Bronchial epithelial cell (primary cell): ENCODE results near the gene CEACAM21. TPM values are rescaled to one million over a fixed set of nuclear protein-coding genes. Genes with fewer than 3 reads are reported as not detected.

Source experiments
- DNase-seq: peaks from one replicate; pipeline ENCODE4 v3.0.0-alpha.2; 2010; ENCODE audit warnings: low read depth
- FAIRE-seq: peaks from 2 replicates; lab custom pipeline; 2011; peaks lifted over from hg19 to GRCh38; lab: Jason Lieb, UNC
- H3K27me3 ChIP-seq: 2 replicates; pipeline ENCODE4 v1.5.1; 2011; ENCODE audit warnings: low read length; ENCODE audit not compliant: control insufficient read depth, insufficient read depth
- H3K36me3 ChIP-seq: 2 replicates; pipeline ENCODE4 v1.5.1; 2011; ENCODE audit warnings: low read length; ENCODE audit not compliant: control insufficient read depth, insufficient read depth
- H3K4me3 ChIP-seq: 2 replicates; pipeline ENCODE4 v1.5.1; 2011; ENCODE audit warnings: mild to moderate bottlenecking, low read depth, low read length, control low read depth
- CTCF ChIP-seq: IDR thresholded peaks from 2 replicates; pipeline ENCODE4 v1.5.1; 2011; ENCODE audit warnings: mild to moderate bottlenecking, moderate library complexity, low read length, control low read depth, inconsistent platforms; ENCODE audit not compliant: insufficient read depth, severe bottlenecking
- total RNA-seq: library from RNA; depleted of rRNA; stranded (reverse); fragments of >200 nt; gene quantifications from 2 replicates; pipeline ENCODE4 v1.2.1, GENCODE V29; 2014

The CEACAM21 gene
- total RNA-seq, 1 donor from 2014 or later = not detected

- no peak for FAIRE-seq
- no peak for TF ChIP-seq CTCF
- H3K27me3 ChIP-seq = no peaks in the 10 kb centered on the region
- no peak overlapping the region for H3K4me3 ChIP-seq
- no peak for DNase-seq
- no peaks in the 10 kb centered on the region for H3K36me3 ChIP-seq
These were observed 45.7 kb downstream of the CEACAM21 start for GRCh38 chr19:41621654-41622053.

GRCh38 chr19:41623360-41623759, 47.4 kb downstream of the CEACAM21 start:
- H3K36me3 ChIP-seq = no peaks in the 10 kb centered on the region
- no peak overlapping the region for H3K4me3 ChIP-seq
- FAIRE-seq (no peak), DNase-seq (no peak)
- H3K27me3 ChIP-seq = no peaks in the 10 kb centered on the region
- no peak for TF ChIP-seq CTCF

- DNase-seq (no peak), FAIRE-seq (no peak)
- H3K4me3 ChIP-seq = no peak overlapping the region
- no peaks in the 10 kb centered on the region for H3K27me3 ChIP-seq
- no peaks in the 10 kb centered on the region for H3K36me3 ChIP-seq
- no peak for TF ChIP-seq CTCF
These were observed 48.5 kb downstream of the CEACAM21 start for GRCh38 chr19:41624515-41624914.

- Histone ChIP-seq H3K4me3 (no peak overlapping the region), H3K36me3 (no peaks in the 10 kb centered on the region), H3K27me3 (no peaks in the 10 kb centered on the region)
- DNase-seq (no peak), FAIRE-seq (no peak)
- no peak for TF ChIP-seq CTCF
These were observed 49.0 kb downstream of the CEACAM21 start for GRCh38 chr19:41624937-41625336.

- H3K36me3 ChIP-seq = no peaks in the 10 kb centered on the region
- TF ChIP-seq CTCF = no peak
- no peak overlapping the region for H3K4me3 ChIP-seq
- no peak for DNase-seq
- FAIRE-seq = no peak
- H3K27me3 ChIP-seq = no peaks in the 10 kb centered on the region
These were observed 50.3 kb downstream of the CEACAM21 start for GRCh38 chr19:41626278-41626677.

GRCh38 chr19:41626877-41627276, 50.9 kb downstream of the CEACAM21 start, which contains the start of gene CEACAM4:
CEACAM4 (minus strand) TSS chr19:41627074; CDS start chr19:41626963, 111 bp downstream.
- no peak within 1 kb of the TSS for H3K4me3 ChIP-seq
- no peaks in the 10 kb centered on the region for H3K27me3 ChIP-seq
- no peaks in the 10 kb centered on the region for H3K36me3 ChIP-seq
- no peak for TF ChIP-seq CTCF
- DNase-seq = no peak
- FAIRE-seq = no peak
